GM19463 (cell line): Measurements from ENCODE around the gene PXDN.
"Not testable (repeated sequence)": the region's sequence is repeated elsewhere in the genome, so short reads cannot be mapped to it uniquely, and the experiment has no call there.

Experiments
- ATAC-seq: cut with Tn5 transposase; IDR thresholded peaks from one replicate; pipeline ENCODE4 v1.9.1; 2021; ENCODE audit warnings: mild to moderate bottlenecking, moderate library complexity; ENCODE audit not compliant: unreplicated experiment

The PXDN gene

DNA sequence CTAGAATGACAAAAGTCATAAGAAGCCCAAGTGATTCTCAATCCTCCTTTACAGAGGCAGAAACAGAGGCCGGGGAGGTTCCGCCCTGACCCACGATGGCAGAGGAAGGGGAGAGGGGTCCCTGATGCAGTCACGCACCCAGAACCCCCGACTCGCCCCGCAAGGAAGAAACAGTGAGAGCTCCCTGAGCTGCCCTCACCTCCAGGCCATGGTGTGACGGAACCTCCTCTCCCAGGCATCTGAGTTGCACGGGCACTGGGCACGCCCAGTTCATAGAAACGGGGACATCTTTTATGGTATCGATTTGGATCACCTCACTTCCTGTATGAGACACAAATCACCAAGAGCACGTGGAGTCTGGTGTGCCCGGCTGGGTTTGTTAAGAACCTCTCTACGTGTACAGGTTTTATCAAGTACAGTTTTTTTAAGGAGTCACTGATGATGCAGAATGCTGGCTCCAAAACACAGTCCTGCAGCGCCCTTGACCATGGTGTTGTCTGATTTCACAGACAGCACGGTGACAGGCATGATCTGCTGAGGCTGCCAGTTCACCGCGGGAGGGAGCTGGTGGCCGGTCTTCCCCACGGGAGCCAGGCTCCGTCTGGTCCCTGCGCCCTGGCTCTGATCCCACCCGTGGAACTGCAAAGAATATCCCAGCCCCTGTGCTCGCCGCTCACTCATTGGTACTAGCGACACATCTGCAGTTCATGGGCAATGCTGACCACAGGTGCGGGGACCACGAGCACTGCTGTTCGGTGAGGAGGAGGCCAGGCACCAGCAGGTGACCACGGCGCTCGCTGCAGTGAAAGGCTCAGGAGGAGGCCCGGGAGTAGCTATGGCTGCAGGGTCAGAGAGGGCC lies 35.6 kb downstream of the PXDN start:
- no peak for ATAC-seq

DNA sequence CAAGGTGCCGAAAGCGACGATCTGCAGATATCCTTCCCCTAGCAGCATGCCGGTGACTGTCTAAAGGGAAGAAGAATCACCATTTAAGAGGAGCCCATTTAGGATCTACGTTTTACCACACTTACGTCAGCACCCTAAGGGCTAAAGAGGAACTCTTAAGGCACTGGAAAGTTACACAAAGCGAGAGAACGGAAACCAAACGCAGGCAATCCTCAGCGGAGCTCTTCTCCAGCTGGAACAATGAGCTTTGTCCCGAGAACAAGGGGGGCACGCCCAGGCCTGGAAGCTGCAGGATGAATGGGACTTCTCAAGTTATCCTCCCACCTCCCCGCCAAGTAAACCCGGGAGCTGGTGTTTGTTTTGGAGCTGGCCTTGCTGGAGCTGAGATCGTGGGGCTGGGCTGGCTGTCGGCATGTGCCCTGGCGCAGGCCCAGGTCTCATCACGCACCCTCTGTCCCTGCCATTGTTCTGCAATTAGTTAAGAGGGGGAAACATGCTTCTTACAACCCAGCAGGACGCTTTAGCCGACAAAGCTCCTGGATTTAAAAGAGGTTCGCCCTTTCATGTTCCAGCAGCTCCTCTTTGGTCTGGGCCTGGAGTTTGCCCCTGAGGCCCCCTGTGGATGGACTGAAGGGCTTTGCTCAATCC lies 36.4 kb downstream of the PXDN start:
- ATAC-seq, result no peak

DNA sequence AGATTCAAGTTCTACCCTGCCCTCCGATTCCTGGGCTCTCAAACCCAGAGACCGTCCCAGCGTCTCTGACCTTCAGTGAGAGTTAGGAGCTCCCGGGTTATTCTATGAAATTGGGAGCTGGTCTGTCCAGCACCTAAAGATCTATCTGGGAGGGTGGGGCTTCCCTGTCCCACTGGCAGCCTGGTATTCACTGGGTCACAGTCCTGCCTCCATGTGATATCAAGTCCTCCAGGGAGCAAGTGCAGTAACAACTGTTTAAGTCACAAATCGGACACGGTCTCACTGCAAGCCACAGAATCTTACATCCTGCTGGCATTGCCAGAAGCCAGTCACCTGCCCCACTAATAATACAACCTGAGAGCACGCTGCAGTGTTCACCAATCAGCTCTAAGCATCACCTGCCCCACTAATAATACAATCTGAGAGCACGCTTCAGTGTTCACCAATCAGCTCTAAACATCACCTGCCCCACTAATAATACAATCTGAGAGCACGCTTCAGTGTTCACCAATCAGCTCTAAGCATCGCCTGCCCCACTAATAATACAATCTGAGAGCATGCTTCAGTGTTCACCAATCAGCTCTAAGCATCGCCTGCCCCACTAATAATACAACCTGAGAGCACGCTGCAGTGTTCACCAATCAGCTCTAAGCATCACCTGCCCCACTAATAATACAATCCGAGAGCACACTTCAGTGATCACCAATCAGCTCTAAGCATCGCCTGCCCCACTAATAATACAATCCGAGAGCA lies 38.0 kb downstream of the PXDN start:
- ATAC-seq, result not testable (repeated sequence)

DNA sequence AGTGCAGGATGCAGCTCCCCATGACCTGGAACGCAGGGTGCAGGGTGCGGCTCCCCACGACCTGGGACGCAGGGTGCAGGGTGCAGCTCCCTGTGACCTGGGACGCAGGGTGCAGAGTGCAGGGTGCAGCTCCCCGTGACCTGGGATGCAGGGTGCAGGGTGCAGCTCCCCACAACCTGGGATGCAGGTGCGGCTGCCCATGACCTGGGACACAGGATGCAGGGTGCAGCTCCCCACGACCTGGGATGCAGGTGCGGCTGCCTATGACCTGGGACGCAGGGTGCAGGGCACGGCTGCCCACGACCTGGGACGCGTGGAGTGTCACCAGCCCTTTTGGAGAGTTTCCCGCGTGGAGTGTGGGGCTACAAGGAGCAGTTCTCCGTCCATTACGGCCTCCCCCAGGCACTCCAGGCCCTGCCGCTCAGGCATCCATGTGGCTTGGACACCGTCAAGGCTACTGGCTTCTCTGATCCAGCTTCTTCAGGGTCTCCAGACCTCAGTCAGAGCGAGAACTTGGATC lies 38.7 kb downstream of the PXDN start:
- ATAC-seq, result no peak

DNA sequence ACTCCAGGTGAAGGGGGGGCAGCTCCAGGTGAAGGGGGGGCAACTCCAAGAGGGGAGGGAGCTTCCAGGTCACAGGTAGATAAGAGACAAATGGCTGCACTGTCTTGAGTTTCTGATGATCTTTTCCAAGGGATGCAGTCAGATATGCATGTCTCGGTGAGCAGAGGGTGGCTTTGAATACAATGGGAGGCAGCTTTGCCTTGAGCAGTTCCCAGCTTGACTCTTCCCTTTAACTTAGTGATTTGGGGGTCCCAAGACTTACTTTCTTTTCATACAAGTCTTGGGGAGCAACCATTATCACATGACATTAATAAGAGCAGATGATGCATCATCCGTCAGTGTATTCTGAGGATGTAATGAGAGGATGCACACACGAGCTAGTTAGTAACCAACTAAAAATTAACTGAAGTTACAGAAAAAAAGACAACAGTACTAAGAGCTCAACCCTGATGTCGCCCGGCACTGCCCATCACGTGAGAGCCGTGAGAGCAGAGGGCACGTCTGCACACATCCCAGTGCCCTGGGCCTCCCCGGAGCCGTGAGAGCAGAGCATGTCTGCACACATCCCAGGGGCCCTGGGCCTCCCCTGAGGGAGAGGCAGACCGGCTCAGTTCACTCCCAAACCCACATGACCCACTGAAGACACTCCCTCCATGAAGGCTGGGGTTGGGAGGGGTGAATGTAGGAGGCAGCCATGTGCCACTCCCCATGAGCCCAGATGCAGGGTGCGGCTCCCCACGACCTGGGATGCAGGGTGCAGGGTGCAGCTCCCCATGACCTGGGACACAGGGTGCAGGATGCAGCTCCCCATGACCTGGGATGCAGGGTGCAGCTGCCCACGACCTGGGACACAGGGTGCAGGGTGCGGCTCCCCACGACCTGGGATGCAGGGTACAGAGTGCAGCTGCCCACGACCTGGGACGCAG lies 39.4 kb downstream of the PXDN start:
- peak; percentile 47 for ATAC-seq

DNA sequence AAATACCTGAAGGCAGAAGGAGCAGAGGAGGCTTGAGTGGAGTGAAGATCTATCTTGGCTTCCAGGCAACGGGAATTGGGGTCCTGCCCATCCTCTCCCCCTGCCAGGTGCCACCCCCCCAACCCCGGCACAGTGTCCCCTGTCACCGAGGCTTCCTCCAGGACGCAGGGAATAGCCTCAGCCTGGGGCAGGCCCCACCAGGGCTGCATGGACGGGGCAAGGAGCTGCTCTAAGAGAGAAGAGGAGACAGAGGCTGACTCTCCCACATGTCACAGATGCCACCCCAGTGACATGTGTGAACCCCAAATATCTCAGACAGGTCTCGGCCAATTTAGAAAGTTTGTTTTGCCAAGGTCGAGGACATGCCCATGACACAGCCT lies 42.1 kb downstream of the PXDN start:
- no peak for ATAC-seq

DNA sequence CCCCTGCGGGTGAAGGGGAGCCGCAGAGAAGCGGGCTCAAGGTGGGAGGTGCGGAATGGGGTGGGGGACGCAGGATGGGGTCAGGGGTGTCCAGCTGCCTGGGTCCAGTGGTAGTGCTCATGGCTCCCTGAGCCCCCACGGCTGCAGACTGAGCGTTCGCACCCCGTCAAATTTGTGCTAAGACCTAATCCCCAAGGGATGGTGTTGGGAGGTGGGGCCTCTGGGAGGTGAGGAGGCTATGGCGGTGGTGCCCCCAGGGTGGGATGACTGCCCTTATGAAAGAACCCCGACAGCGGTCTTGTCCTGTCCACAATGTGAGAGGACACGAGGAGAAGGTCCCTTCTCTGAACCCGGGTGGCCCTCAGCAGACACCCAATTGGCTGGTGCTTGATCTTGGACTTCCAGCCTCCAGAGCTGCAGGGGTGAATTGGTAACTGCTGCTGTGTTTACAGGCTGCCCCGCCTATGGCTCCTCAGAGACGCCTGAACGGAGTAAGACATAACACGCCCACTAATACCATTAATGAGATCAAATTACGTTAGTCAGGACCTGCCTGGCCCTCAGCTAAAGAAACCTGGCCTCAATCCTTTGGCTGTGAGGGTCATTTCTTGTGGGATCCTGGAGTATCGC lies 42.6 kb downstream of the PXDN start:
- no peak for ATAC-seq

DNA sequence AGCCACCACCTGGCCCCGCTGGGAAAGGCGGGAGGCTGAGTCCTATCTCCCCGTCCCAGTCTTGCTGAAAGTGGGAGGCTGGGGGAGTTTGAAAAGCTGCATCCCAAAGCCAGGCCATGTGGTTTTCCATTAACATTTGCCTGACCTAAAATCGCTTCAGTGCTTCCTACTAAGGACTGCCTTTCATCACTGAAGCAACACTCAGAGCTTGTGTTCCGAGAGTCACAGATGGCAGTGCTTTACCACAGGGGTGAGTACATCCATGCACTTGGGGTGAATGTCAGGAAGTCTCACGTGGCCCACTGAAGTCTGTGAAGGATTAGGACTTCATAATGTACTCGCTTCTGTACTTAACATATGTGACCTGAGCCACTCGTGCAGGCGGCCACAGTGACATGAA lies 43.3 kb downstream of the PXDN start:
- ATAC-seq, result no peak

DNA sequence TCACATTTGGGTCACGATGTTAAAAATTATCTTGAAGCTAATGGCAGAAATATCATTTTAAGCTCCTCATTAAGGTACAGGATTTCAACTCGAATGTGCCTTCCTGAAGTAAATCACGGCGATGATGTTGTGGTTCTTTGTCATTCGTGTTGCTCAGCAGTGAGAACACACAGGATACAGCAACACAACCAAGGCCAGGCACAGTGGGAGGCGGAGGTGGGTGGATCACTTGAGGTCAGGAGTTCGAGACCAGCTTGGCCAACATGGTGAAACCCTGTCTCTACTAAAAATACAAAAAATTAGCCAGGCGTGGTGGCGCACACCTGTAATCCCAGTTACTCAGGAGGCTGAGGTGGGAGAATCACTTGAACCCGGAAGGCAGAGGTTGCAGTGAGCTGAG lies 43.9 kb downstream of the PXDN start:
- not testable (repeated sequence) for ATAC-seq

DNA sequence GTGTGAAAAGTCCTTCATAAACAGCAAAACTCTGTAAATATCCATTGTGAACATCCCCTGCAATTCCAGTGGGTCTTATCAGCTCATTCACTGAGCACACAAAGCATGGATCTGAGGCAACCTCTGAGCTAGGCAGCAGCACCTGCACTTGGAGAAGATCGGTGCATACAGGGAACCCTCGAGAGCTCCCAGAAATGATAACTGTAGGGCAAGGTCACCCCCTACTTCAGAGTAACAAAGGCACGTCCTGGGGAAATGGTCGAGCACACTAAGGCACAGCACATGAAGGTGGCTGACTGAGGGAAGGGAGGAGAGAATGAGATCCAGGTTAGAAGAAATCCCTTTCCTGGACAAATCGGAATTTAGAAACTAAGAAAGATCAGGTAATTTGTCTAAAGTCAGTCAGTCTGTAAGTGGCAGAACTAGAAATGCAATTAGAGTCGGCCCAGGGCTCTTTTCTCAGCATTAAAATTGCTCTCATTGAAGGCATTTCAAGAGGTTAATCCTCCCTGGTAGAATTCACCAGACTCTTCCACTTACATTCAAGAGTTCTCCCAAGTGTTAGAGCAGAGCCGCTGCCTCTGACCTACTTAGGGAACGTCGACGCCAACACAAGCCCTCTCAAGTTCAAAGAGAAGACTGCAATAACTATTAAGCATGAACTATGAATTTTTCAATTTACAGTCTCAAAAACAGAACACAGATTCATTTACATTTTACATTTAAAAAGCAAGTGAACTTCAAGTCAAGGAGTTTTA lies 45.9 kb downstream of the PXDN start:
- no peak for ATAC-seq

DNA sequence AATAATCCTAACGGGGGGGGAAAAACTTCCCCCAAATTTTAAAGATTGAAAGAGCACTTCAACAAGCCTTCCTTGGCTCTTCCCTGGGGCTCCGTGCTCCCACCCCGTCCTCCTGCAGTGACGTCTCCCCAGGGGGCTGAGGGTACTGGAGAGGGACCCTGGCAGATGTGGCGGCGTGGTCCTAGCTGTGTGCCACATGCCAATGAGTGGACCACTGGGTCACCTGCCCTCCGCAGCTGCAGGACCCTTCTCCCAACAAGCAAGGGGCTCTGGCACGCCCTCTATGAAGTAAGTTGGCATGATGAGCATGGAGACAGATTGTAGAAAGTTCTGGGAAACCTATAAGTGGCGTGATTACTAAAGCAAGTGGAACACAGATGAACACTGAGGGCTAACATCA lies 46.7 kb downstream of the PXDN start:
- ATAC-seq, result no peak

DNA sequence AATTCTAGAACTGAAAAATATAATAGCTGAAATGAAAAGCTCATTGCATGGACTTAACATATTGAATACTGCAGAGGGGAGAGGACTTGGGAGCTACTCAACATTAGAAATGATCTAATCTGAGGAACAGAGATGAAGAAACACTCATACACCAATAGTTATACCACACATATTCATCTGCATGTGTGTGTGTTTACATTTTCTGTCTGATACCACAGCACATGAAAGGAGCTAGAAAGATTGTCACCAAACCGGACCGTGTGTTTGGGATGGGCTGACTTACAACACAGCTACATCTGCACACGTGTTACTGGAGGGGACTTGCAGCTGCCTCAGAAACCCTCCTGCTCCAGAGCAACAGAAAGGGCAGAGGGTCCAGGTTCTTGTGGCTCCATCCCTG lies 47.8 kb downstream of the PXDN start:
- no peak for ATAC-seq

DNA sequence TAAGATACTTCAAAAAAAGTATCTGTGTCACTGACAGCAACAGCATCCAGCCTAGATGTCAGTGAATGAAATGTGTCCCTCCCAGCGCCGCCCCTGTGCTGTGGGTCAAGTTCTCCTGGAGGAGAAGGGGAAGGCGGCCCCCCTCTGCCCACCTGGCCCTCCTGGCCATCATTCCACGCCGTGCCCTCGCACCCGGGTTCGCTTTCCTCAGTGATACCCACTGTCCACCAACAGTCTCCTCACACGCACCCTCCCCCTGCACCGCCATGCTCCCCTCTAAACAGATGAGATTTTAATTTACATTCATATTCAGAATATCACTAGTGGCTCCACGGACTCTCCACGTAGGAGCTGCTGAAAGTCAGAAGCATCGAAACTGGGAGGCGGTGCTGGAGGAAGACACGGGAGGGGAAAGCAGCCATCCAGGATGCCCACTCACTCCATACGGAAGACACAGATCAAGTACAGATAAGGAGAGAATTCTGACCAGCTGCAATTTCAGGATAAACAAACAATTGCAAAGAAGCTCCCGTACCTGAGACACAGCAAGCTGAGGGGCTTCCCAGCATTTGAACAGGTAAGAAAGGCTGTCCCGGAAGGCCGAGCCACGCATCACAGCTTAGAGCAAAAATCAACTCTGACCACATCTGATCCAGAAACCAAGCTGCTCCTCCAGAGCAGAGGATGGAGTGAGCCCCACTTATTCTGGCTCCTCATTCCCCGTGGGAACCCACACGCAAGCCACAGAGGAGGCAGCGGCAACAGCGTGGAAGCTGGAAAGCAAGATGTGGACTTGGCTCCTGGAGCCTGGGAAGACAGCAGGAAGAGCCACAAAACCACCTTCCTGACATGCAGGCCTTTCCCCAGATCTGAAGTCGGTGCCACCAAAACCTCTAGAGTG lies 49.7 kb downstream of the PXDN start:
- ATAC-seq, result no peak

DNA sequence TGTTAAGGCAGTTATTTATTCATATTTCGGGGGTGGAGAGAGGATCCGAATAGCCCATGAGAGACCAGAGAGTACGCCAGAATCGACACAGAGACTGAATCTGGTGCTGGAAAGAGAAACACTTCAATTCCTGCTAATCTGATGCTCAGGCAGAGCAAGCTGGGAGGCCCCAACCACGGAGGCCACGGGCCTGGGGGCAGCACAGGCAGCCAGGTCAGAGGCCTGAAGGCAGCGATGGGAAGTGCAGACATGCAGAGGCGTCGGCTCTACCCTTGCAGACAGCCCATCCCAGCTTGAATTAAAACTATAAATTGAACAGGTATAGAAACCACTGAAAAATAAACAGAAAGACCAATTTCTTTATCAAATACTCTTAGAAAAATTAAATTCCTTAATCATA lies 50.6 kb downstream of the PXDN start:
- ATAC-seq, result no peak

DNA sequence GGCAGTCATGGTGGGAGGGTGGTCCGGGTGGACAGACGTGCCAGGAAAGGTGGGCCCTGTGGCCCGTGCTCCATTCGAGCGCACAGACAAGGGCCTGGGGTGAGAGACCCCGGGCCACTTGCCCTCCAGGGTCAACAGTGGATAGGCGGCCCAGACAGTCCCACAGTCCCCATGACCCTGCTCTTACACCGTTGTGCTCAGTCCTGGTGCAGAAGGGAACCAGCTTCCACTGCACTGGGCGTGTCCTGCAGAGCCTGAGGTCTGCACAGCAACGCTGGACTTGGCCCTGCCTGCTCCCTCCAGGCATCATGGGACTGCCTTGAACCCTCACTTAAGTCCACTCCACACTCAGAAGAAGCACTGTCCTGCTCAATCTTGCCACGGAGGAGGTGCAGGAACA lies 52.0 kb downstream of the PXDN start:
- no peak for ATAC-seq

DNA sequence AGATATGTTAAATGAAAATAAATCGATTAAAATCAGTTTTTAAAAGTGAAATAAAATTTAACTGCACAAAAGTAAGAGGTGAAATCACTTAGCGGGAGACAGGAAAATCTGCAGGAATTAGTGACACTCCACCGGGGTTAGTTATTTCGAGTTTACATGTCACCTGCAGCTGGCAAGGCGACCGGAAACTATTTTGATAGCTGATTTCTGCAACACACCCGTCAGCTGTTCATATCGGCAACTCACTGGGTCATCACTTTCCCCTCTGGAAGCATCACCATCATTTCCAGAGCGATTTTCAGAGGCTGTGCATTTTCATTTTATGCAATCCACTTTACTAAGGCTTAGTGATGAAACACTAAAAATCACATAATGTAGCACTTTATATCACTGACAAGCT lies 52.9 kb downstream of the PXDN start:
- no peak for ATAC-seq

DNA sequence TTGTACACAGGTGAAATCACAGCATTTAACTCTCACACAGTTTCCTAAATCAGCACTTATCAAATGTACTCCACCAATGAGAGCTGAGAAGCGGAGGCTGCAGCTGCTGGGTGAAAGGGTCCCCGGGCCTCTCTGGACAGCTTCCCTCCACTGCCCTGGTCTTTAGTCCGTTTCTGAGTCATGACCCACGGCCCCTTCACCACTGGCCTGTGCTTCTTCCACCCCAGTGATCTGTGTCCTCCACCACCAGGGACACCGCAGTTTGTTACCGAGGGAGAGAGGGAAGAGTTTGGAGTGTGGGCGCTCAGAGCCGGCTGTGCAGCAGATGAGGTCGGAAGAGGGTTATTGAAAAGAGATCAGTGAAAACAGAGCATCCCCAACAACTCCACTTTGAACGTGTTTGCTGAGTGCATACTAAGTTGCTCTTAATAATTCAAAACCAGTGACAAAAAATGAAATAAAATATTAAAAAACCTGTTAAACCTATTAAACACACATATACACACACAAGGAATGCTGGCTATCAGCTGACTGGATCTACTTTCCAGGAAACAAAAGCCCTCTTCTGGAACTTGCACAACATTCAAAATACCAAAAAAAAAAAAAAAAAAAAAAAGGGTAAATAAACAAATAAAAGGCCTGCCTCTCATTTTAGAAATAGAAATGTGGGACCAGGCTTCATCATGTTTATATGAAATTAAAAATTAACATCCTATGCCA lies 54.1 kb downstream of the PXDN start:
- ATAC-seq, result no peak

DNA sequence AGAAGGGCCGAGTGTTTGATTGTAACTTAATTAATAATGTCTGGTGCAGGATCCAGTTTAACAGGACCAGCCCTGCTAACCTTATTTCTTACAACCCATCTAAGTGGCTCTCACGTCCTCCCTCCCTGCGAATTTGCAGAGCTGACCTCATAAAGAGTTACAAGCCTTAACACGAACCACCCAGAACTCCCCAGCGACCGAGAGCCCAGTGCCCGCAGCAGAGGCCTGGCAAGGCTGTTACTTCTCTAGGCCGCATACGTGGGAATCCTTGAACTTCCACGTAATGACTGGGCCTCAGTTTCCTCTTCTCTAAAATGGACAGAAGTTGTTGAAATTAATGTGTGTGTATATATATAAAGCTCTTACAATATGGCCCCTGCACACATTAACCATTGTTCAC lies 55.5 kb downstream of the PXDN start:
- no peak for ATAC-seq
